HuH-7.5 (cell line): ENCODE measurements around the gene ERCC6L.

ENCODE experiments used
- DNase-seq: peaks from one replicate; pipeline ENCODE4 v3.0.0; 2011; ENCODE audit warnings: low spot score

The ERCC6L gene

DNA sequence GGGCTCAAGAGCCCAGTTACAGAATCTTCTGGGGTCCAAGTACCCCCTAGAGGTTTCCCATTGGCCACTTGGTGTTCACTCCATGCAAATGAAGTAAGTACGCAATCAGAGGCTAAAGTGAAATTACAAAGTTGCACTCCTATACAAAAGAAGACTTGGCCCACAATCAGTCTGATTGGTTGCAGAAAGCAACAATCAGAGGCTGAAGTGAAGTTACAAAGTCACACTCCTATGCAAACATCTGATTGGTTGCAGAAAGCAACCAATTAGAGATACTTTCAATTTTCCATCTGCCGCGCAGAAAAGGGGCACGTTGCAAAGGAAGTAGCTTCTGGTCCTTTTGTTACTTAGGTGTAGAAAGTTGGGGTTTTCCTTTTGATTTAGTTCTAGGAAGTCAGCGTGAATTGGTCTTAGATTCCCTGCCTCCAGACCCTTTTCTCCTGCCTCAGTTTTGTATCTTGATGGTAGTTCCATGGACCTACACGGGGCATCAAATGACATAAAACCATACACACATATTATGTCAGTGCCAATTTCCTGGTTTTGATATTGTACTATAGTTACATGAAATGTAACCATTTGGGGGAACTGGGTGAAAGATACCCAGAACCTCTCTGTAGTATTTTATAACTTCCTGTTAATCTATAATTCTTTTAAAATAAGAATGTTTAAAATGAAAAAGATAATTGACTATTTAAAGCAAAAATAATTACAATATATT, 69.7 kb downstream of the ERCC6L start:
- DNase-seq: no peak

DNA sequence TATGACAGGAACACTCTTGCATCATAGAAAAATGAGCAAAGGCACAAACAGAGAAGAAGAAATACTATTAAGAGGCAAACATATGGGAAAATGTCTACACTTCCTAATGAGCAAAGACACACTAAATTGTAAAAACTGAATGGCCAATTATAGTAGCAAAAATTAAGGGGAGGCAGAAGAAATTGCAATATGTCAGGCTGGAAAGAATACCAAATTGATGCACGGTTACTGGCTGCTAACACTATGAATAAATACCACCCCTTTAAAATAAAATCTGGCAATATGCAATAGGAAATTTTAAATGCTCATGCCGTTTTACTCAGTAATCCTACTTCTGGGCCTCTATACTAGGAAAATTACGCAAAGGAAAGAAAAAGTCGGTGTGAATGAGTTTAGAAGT, 73.3 kb downstream of the ERCC6L start:
- no peak for DNase-seq

DNA sequence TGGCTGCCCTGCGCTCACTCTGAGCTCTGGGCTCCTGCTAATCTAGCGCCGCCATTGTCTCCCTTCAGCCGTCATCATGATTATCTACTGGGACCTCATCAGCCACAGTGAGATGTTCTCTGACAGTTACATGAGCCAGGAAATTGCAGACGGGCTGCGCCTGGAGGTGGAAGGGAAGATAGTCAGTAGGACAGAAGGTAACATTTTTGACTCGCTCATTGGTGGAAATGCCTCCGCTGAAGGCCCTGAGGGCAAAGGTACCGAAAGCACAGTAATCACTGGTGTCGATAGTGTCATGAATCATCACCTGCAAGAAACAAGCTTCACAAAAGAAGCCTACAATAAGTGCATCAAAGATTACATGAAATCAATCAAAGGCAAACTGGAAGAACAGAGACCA, 79.1 kb downstream of the ERCC6L start:
- no peak for DNase-seq

DNA sequence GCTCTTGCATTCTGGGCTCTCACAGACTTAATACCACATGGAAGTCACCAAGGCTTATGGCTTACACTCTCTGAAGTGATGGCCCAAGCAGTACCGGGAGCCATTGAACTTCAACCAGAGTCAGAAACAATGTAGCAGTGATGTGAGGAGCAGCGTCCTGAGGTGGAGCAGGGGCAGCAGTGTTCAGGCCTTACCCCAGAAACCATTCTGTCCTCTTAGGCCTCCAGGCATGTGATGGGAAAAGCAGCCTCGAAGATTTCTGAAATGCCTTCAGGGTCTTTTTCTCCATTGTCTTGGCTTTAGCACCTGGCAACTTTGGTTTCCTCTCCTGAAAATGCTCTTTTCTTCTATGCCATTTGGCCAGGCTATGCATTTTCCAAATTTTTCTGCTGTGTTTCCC, 80.1 kb downstream of the ERCC6L start:
- DNase-seq: no peak
